ENCODE data around the gene UAP1L1.

UAP1L1 gene

GRCh38 chr9:137097761-137098462, 20.6 kb downstream of the UAP1L1 start:
- H3K27ac ChIP-seq: no peak overlapping the region
- TF ChIP-seq, protein P1, sequence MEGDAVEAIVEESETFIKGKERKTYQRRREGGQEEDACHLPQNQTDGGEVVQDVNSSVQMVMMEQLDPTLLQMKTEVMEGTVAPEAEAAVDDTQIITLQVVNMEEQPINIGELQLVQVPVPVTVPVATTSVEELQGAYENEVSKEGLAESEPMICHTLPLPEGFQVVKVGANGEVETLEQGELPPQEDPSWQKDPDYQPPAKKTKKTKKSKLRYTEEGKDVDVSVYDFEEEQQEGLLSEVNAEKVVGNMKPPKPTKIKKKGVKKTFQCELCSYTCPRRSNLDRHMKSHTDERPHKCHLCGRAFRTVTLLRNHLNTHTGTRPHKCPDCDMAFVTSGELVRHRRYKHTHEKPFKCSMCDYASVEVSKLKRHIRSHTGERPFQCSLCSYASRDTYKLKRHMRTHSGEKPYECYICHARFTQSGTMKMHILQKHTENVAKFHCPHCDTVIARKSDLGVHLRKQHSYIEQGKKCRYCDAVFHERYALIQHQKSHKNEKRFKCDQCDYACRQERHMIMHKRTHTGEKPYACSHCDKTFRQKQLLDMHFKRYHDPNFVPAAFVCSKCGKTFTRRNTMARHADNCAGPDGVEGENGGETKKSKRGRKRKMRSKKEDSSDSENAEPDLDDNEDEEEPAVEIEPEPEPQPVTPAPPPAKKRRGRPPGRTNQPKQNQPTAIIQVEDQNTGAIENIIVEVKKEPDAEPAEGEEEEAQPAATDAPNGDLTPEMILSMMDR (IDR thresholded peaks at IDR 0.05): no peak
- no peak for TF ChIP-seq ZFX (IDR thresholded peaks at IDR 0.05; ENCODE audit: borderline replicate concordance)

DNA sequence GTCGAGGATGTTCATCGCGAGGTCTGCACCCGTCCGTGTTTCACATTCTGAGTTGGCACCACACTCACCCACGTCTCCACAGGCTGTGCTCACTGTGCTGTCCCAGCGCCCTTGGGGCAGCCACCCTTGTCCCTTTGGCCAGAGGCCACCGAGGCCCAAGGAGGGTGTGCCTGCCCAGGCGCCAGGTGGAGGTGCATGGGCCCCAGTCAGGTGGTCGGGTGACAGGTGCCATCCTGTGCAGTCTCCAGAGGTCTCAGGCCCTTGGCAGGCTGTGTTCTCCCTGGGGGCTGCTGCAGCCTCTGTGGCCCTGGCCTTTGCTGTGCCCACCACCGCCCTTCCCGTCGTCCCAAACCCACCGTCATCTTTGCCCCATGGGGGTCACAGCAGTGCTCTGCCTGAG, 21.9 kb downstream of the UAP1L1 start:
- no peak overlapping the region for H3K27ac ChIP-seq
- TF ChIP-seq, protein P1 (IDR thresholded peaks at IDR 0.05): no peak
- TF ChIP-seq ZFX (IDR thresholded peaks at IDR 0.05; ENCODE audit: borderline replicate concordance): no peak

- H3K27ac ChIP-seq: no peak overlapping the region
- TF ChIP-seq, protein P1 (IDR thresholded peaks at IDR 0.05): no peak
- no peak for TF ChIP-seq ZFX (IDR thresholded peaks at IDR 0.05; ENCODE audit: borderline replicate concordance)
These were observed 26.1 kb downstream of the UAP1L1 start for GRCh38 chr9:137103206-137103999.

GRCh38 chr9:137105814-137106661, 28.7 kb downstream of the UAP1L1 start:
- TF ChIP-seq ZFX (IDR thresholded peaks at IDR 0.05; ENCODE audit: borderline replicate concordance): no peak
- TF ChIP-seq, protein P1 (IDR thresholded peaks at IDR 0.05): no peak
- H3K27ac ChIP-seq: no peak overlapping the region

DNA sequence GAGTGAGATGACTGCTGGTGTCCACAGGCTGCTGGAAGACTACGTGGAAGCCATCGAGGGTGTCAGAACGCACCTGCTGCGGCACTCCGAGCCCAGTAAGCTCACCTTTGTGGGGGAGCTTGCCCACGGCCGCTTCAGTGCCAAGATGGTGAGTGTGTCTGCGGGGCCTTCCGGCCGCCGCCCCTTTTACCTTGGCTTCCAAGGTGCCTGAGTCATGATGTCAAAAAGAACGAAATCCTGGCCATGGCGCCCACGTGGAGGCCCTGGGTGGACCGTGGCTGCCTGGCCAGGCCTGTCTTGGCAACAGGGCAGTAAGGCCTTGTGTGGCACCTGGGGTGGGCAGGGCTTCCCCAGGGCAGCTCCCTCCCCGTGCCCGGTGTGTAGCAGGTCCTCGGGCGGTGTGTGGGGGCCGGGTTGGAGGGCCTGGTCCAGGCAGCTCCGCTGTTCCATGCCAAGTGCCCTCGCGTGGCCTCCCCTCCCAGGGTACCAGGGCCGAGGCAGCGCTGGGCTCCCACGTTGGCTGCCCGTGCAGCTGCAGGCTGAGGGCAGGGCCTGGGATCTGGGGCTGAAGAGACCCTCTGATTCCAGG, 29.4 kb downstream of the UAP1L1 start:
- no peak for TF ChIP-seq ZFX (IDR thresholded peaks at IDR 0.05; ENCODE audit: borderline replicate concordance)
- TF ChIP-seq, protein P1 (IDR thresholded peaks at IDR 0.05): no peak
- H3K27ac ChIP-seq: no peak overlapping the region

- H3K27ac ChIP-seq: no peak overlapping the region
- TF ChIP-seq ZFX (IDR thresholded peaks at IDR 0.05; ENCODE audit: borderline replicate concordance): no peak
- TF ChIP-seq, protein P1 (IDR thresholded peaks at IDR 0.05): no peak
These were observed 30.1 kb downstream of the UAP1L1 start for GRCh38 chr9:137107312-137107921.
